ENCODE data around the gene CDC23. TPM values are rescaled to one million over a fixed set of nuclear protein-coding genes. Genes with fewer than 3 reads are reported as not detected.
"Not testable (repeated sequence)": the region's sequence is repeated elsewhere in the genome, so short reads cannot be mapped to it uniquely, and the experiment has no call there.

The CDC23 gene
- total RNA-seq, 1 donor from 2014 or later, result 34.2 TPM

DNA sequence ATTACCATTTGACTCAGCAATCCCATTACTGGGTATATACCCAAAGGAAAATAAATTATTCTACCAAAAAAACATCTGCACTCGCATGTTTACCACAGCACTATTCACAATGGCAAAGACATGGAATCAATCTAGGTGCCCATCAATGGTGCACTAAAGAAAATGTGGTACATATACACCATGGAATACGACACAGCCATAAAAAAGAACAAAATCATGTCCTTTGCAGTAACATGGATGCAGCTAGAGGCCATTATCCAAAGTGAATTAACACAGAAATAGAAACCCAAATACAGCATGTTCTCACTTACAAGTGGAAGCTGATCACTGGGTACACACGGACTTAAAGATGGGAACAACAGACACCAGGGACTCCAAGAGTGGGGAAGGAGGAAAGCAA, 2.1 kb downstream of the CDC23 start:
- FAIRE-seq (no peak), DNase-seq (ENCODE audit: low read depth) (no peak)
- no peak for TF ChIP-seq EZH2 (IDR thresholded peaks at IDR 0.05; ENCODE audit: insufficient read depth, low read length)
- TF ChIP-seq, protein P1, sequence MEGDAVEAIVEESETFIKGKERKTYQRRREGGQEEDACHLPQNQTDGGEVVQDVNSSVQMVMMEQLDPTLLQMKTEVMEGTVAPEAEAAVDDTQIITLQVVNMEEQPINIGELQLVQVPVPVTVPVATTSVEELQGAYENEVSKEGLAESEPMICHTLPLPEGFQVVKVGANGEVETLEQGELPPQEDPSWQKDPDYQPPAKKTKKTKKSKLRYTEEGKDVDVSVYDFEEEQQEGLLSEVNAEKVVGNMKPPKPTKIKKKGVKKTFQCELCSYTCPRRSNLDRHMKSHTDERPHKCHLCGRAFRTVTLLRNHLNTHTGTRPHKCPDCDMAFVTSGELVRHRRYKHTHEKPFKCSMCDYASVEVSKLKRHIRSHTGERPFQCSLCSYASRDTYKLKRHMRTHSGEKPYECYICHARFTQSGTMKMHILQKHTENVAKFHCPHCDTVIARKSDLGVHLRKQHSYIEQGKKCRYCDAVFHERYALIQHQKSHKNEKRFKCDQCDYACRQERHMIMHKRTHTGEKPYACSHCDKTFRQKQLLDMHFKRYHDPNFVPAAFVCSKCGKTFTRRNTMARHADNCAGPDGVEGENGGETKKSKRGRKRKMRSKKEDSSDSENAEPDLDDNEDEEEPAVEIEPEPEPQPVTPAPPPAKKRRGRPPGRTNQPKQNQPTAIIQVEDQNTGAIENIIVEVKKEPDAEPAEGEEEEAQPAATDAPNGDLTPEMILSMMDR (IDR thresholded peaks at IDR 0.05; ENCODE audit: insufficient read depth, low read depth, low read length), result no peak
- Mint-ChIP-seq H3K36me3 (ENCODE audit: low read depth, unreplicated experiment) (no peaks in the 10 kb centered on the region), H3K27me3 (ENCODE audit: low read depth, unreplicated experiment) (no peaks in the 10 kb centered on the region), H3K9me3 (ENCODE audit: unreplicated experiment) (no peaks in the 10 kb centered on the region), H3K4me3 (ENCODE audit: unreplicated experiment) (no peak overlapping the region), H3K4me1 (ENCODE audit: low read depth, unreplicated experiment) (no peaks in the 10 kb centered on the region), H3K27ac (ENCODE audit: unreplicated experiment) (no peak overlapping the region)
- H3K9me3 ChIP-seq (ENCODE audit: insufficient read depth, low read depth, low read length), result no peaks in the 10 kb centered on the region
- H3K79me2 ChIP-seq (ENCODE audit: insufficient read depth, low read length), result peaks cover 59% of the 10 kb centered on the region
- no peak overlapping the region for H3K4me2 ChIP-seq (ENCODE audit: low read length)
- no peaks in the 10 kb centered on the region for H3K4me1 ChIP-seq (ENCODE audit: insufficient read depth, low read length)
- no peak overlapping the region for H3K9ac ChIP-seq (ENCODE audit: low read length)
- no peak overlapping the region for H2AFZ ChIP-seq (ENCODE audit: low read depth, low read length)
- H3K27ac ChIP-seq (ENCODE audit: low read depth, low read length), result no peak overlapping the region
- H3K36me3 ChIP-seq (ENCODE audit: insufficient read depth, low read length), result no peaks in the 10 kb centered on the region
- no peaks in the 10 kb centered on the region for H3K27me3 ChIP-seq (ENCODE audit: insufficient read depth, low read length)
- H4K20me1 ChIP-seq (ENCODE audit: insufficient read depth, low read length), result peaks cover 11% of the 10 kb centered on the region
- H3K4me3 ChIP-seq (ENCODE audit: insufficient read depth, low read depth, low read length), result no peak overlapping the region

GRCh38 chr5:138193859-138194258, 19.3 kb downstream of the CDC23 start:
- H4K20me1 ChIP-seq (ENCODE audit: insufficient read depth, low read length); H3K9me3 ChIP-seq (ENCODE audit: insufficient read depth, low read depth, low read length); H3K36me3 Mint-ChIP-seq (ENCODE audit: low read depth, unreplicated experiment): not testable (repeated sequence)

GRCh38 chr5:138192826-138193225, 20.3 kb downstream of the CDC23 start:
- H3K9me3 ChIP-seq (ENCODE audit: insufficient read depth, low read depth, low read length), result no peaks in the 10 kb centered on the region
- no peaks in the 10 kb centered on the region for H4K20me1 ChIP-seq (ENCODE audit: insufficient read depth, low read length)
- Mint-ChIP-seq H3K36me3 (ENCODE audit: low read depth, unreplicated experiment) (peaks cover 4% of the 10 kb centered on the region), H3K27me3 (ENCODE audit: low read depth, unreplicated experiment) (no peaks in the 10 kb centered on the region), H3K4me1 (ENCODE audit: low read depth, unreplicated experiment) (no peaks in the 10 kb centered on the region), H3K4me3 (ENCODE audit: unreplicated experiment) (no peak overlapping the region), H3K27ac (ENCODE audit: unreplicated experiment) (no peak overlapping the region), H3K9me3 (ENCODE audit: unreplicated experiment) (no peaks in the 10 kb centered on the region)
- H3K4me3 ChIP-seq (ENCODE audit: insufficient read depth, low read depth, low read length), result no peak overlapping the region
- no peak for FAIRE-seq
- no peak for TF ChIP-seq EZH2 (IDR thresholded peaks at IDR 0.05; ENCODE audit: insufficient read depth, low read length)
- TF ChIP-seq, protein P1 (IDR thresholded peaks at IDR 0.05; ENCODE audit: insufficient read depth, low read depth, low read length), result no peak
- no peak overlapping the region for H3K9ac ChIP-seq (ENCODE audit: low read length)
- H3K4me2 ChIP-seq (ENCODE audit: low read length), result no peak overlapping the region
- H3K79me2 ChIP-seq (ENCODE audit: insufficient read depth, low read length), result no peaks in the 10 kb centered on the region
- no peak overlapping the region for H3K27ac ChIP-seq (ENCODE audit: low read depth, low read length)
- DNase-seq (ENCODE audit: low read depth), result no peak
- H3K27me3 ChIP-seq (ENCODE audit: insufficient read depth, low read length), result no peaks in the 10 kb centered on the region
- peaks cover 42% of the 10 kb centered on the region for H3K36me3 ChIP-seq (ENCODE audit: insufficient read depth, low read length)
- no peaks in the 10 kb centered on the region for H3K4me1 ChIP-seq (ENCODE audit: insufficient read depth, low read length)
- H2AFZ ChIP-seq (ENCODE audit: low read depth, low read length), result no peak overlapping the region

More at GRCh38 chr5:138193859-138194258, 19.3 kb downstream of the CDC23 start:
- H3K4me1 Mint-ChIP-seq (ENCODE audit: low read depth, unreplicated experiment); FAIRE-seq; H3K4me2 ChIP-seq (ENCODE audit: low read length); DNase-seq (ENCODE audit: low read depth); H3K27ac ChIP-seq (ENCODE audit: low read depth, low read length); H3K27me3 Mint-ChIP-seq (ENCODE audit: low read depth, unreplicated experiment); H3K4me1 ChIP-seq (ENCODE audit: insufficient read depth, low read length); H3K9ac ChIP-seq (ENCODE audit: low read length); H3K79me2 ChIP-seq (ENCODE audit: insufficient read depth, low read length); H3K27me3 ChIP-seq (ENCODE audit: insufficient read depth, low read length); H3K4me3 ChIP-seq (ENCODE audit: insufficient read depth, low read depth, low read length); H3K9me3 Mint-ChIP-seq (ENCODE audit: unreplicated experiment); H2AFZ ChIP-seq (ENCODE audit: low read depth, low read length); H3K4me3 Mint-ChIP-seq (ENCODE audit: unreplicated experiment); H3K27ac Mint-ChIP-seq (ENCODE audit: unreplicated experiment): not testable (repeated sequence)
- peaks cover 37% of the 10 kb centered on the region for H3K36me3 ChIP-seq (ENCODE audit: insufficient read depth, low read length)

Measured in astrocyte (in vitro differentiated cells and primary cell).